SU-DHL-6 (cell line): ENCODE measurements around the gene DNAAF8.

Experiments
- CTCF ChIP-seq: fragments of 200-600 bp; sonication (generic); IDR thresholded peaks from one replicate; pipeline ENCODE4 v1.5.1; 2017; ENCODE audit warnings: antibody characterized with exemption, mild to moderate bottlenecking, low read length, moderate library complexity; ENCODE audit not compliant: insufficient read depth, poor library complexity, severe bottlenecking
- EZH2phosphoT487 ChIP-seq: fragments of 200-600 bp; sonication (generic), shearing (Covaris generic); conservative IDR thresholded peaks from 2 replicates; pipeline ENCODE4 v1.6.1; 2018; ENCODE audit warnings: mild to moderate bottlenecking, antibody characterized with exemption, low read length, moderate library complexity, mixed read lengths

DNA sequence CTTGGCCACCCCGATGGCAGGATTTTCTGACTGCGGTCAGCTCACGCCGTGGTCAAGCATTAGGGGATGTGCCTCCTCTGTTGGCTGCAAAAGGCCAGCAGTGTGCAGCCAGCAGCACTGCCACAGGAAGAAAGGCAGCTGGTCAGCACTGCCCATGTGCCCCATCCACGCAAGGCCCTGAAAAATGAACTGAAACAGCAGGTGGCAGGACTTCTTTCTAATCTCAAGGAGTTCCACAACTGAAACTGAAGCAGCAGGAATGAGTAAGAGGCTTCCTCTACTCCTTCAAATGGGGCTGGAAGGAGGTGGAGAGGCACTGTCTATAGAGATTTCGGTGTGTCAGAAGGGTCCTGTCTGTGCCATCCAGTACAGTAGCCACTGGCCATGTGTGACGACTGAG lies 29.5 kb downstream of the DNAAF8 start:
- TF ChIP-seq CTCF (no peak), EZH2phosphoT487 (no peak)
